ENCODE measurements around the gene CTIF.

DNA sequence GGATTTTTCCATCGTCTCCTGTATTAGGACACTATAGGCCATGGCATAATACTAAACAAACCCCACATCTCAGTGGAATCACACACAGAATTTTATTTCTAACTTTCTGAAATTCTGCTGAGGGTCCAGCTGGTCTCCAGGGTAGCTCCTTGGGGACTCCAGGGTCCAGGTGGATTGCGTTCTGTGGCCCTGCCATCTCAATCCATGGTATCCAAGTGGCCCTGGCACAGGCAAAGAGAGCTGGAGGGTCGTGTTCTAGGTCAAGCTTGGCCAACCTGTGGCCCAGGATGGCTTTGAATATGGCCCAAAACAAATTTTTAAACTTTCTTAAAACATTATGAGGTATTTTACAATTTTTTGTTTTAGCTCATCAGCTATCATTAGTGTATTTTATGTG is 134.6 kb downstream of the CTIF start:
- TF ChIP-seq, protein P1, sequence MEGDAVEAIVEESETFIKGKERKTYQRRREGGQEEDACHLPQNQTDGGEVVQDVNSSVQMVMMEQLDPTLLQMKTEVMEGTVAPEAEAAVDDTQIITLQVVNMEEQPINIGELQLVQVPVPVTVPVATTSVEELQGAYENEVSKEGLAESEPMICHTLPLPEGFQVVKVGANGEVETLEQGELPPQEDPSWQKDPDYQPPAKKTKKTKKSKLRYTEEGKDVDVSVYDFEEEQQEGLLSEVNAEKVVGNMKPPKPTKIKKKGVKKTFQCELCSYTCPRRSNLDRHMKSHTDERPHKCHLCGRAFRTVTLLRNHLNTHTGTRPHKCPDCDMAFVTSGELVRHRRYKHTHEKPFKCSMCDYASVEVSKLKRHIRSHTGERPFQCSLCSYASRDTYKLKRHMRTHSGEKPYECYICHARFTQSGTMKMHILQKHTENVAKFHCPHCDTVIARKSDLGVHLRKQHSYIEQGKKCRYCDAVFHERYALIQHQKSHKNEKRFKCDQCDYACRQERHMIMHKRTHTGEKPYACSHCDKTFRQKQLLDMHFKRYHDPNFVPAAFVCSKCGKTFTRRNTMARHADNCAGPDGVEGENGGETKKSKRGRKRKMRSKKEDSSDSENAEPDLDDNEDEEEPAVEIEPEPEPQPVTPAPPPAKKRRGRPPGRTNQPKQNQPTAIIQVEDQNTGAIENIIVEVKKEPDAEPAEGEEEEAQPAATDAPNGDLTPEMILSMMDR (IDR thresholded peaks at IDR 0.05; ENCODE audit: low read depth, low read length) = no peak
- no peak for TF ChIP-seq EZH2phosphoT487 (IDR thresholded peaks at IDR 0.05; ENCODE audit: low read depth)
